ENCODE results near the gene UBA1.

- TF ChIP-seq CTCF (IDR thresholded peaks at IDR 0.05) (no peak), POLR2A (IDR thresholded peaks at IDR 0.05) (peak; percentile 23 to 69)
Observed at GRCh38 chrX:47190445-47191269, 3.0 kb upstream of the UBA1 start.

Measured in adrenal gland (tissue), 5 donors.